HFFc6 (cell line): Measurements from ENCODE around the gene RBM45. TPM values are rescaled to one million over a fixed set of nuclear protein-coding genes. Genes with fewer than 3 reads are reported as not detected.

Source experiments
- DNase-seq: peaks from one replicate; pipeline ENCODE4 v3.0.0-alpha.2; 2018
- H3K27ac Mint-ChIP-seq: 2 replicates; pipeline ENCODE4 v1.8.0; 2020; ENCODE audit warnings: mild to moderate bottlenecking, mixed read lengths
- H3K27me3 Mint-ChIP-seq: 2 replicates; pipeline ENCODE4 v1.8.0; 2021; ENCODE audit warnings: mild to moderate bottlenecking, moderate library complexity, mixed read lengths; ENCODE audit not compliant: insufficient read depth
- H3K36me3 Mint-ChIP-seq: 2 replicates; pipeline ENCODE4 v1.8.0; 2021; ENCODE audit warnings: low read depth, mixed read lengths
- H3K4me1 Mint-ChIP-seq: 2 replicates; pipeline ENCODE4 v1.8.0; 2020; ENCODE audit warnings: low read depth, mixed read lengths
- H3K4me3 Mint-ChIP-seq: 2 replicates; pipeline ENCODE4 v1.8.0; 2020; ENCODE audit warnings: mild to moderate bottlenecking, moderate library complexity, mixed read lengths
- H3K9me3 Mint-ChIP-seq: 2 replicates; pipeline ENCODE4 v1.8.0; 2020; ENCODE audit warnings: mild to moderate bottlenecking, mixed read lengths
- total RNA-seq, 6 experiments: library from RNA; stranded (reverse); fragmentation: NEBNext Ultra II Directional; extraction: Animal tissue kit (Norgen Biotek cat#: 25700); gene quantifications; 2 replicates in 1 of 6; 3 replicates in 5 of 6; pipeline ENCODE4 v1.2.3, GENCODE V29; 2021
- TF ChIP-seq, protein P1 (sequence below): fragments of 200-600 bp; sonication (generic); IDR thresholded peaks from 2 replicates; pipeline ENCODE4 v1.5.0; 2021; ENCODE audit warnings: antibody characterized with exemption, mild to moderate bottlenecking

RBM45 gene
- total RNA-seq, 6 experiments from 2014 or later, result 13.8 to 16.6 (median 14.9) TPM

DNA sequence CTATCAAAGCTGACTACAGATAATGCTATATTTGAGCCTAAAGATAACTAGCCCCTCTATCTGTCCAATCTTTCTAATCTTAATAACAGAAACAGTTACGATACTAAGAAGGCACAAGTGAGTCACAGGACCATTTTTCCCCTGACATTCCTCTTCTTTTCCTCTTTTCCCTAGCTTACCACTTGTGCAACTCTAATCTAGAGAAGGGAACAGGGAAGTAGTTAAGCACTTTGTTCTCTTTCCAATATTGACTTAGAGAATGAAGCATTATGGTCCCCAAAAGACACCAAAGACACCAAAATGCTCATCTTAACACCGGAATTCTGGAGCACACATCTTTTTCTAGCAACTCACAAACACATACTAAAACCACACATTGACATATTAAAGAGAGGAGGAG is 41.4 kb upstream of the RBM45 start:
- H3K4me3 Mint-ChIP-seq, result peak overlapping the region; percentile 63
- peak; percentile 3 for DNase-seq
- peaks cover 78% of the 10 kb centered on the region for H3K4me1 Mint-ChIP-seq
- no peaks in the 10 kb centered on the region for H3K36me3 Mint-ChIP-seq
- no peaks in the 10 kb centered on the region for H3K9me3 Mint-ChIP-seq
- no peaks in the 10 kb centered on the region; the same call in 1 of the 2 replicates for H3K27me3 Mint-ChIP-seq
- TF ChIP-seq, protein P1, sequence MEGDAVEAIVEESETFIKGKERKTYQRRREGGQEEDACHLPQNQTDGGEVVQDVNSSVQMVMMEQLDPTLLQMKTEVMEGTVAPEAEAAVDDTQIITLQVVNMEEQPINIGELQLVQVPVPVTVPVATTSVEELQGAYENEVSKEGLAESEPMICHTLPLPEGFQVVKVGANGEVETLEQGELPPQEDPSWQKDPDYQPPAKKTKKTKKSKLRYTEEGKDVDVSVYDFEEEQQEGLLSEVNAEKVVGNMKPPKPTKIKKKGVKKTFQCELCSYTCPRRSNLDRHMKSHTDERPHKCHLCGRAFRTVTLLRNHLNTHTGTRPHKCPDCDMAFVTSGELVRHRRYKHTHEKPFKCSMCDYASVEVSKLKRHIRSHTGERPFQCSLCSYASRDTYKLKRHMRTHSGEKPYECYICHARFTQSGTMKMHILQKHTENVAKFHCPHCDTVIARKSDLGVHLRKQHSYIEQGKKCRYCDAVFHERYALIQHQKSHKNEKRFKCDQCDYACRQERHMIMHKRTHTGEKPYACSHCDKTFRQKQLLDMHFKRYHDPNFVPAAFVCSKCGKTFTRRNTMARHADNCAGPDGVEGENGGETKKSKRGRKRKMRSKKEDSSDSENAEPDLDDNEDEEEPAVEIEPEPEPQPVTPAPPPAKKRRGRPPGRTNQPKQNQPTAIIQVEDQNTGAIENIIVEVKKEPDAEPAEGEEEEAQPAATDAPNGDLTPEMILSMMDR, result no peak
- H3K27ac Mint-ChIP-seq, result peak overlapping the region; percentile 20

DNA sequence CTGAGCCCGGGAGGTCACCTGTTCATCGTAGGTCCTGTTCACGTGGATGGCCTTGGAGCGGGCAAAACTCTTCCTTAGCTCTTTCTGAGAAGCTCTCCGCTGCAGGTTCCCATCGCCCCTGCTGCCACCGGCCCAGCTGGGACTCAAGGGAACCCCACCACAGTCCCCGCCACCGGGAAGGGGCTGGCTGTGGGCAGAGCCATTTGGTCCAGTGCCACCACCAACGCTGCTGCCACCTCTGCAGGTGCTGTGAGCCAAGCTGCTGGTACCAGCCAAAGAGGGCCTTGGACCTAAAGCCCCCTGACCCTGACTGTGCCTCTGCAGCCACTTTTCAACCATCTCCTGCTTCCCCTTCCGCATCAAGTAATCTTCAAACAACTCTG is 40.2 kb upstream of the RBM45 start:
- H3K4me1 Mint-ChIP-seq, result peaks cover 72% of the 10 kb centered on the region
- no peaks in the 10 kb centered on the region for H3K9me3 Mint-ChIP-seq

DNA sequence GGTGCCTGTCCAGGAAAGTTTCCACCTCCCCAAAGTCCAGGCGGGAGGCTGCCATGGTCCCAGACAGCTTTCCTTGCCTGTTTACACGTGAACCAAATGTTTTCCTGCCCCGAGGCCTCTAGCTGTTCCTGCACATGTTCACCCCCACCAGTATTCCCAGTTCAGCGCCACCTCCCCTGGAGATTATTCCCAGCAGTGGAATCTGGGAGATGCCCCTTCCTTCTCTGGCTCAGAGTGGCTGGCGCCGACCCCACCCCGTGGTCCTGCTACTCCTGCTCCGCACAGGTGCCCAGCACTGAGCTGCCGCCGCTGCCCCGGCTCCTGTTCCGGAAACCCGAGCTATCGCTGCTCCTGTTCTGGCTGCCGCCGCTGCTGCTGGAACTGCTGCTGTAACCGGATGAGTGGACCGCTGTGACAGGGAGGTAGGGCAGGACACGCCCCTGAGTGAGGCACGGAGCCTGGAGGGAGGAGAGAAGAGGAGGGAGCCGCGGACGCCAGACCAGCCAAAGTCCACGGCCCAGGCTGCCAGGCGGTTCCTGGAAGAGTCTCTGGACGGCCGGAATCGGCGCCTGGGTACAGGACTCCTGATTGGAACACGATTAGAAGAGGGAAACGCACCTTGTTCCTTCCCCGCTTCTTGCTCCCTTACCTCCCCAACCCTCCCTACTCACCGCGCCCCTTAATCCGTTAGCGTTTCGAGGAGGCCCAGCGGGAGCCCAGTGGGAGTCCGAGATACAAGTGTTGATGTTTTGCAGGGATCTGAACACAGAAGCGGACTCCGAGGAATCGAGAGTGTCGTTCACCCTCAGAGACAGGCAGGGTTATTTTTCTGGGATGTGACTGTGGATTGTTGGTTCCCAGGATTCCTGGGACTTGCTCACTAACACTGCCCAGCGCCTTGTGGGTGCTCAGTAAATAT is 39.6 kb upstream of the RBM45 start, which contains the start of gene PDE11A:
Gene PDE11A (minus strand): TSS at position 395 of the 919 bp plus-strand sequence. CDS start 340 bp downstream, at position 55.
- Mint-ChIP-seq H3K4me3 (peak within 1 kb of the TSS; percentile 88), H3K27ac (peak within 1 kb of the TSS; percentile 91), H3K27me3 (no peaks in the 10 kb centered on the region; the same call in 1 of the 2 replicates), H3K36me3 (no peaks in the 10 kb centered on the region), H3K4me1 (peaks cover 66% of the 10 kb centered on the region), H3K9me3 (no peaks in the 10 kb centered on the region)
- DNase-seq, result peak; percentile 92
- TF ChIP-seq, protein P1, result no peak

More for the DNA sequence above, 40.2 kb upstream of the RBM45 start:
- H3K27ac Mint-ChIP-seq, result peak overlapping the region; percentile 91
- peak overlapping the region; percentile 88 for H3K4me3 Mint-ChIP-seq
- DNase-seq, result no peak
- H3K36me3 Mint-ChIP-seq, result no peaks in the 10 kb centered on the region
- TF ChIP-seq, protein P1, result no peak
- H3K27me3 Mint-ChIP-seq, result no peaks in the 10 kb centered on the region; the same call in 1 of the 2 replicates

DNA sequence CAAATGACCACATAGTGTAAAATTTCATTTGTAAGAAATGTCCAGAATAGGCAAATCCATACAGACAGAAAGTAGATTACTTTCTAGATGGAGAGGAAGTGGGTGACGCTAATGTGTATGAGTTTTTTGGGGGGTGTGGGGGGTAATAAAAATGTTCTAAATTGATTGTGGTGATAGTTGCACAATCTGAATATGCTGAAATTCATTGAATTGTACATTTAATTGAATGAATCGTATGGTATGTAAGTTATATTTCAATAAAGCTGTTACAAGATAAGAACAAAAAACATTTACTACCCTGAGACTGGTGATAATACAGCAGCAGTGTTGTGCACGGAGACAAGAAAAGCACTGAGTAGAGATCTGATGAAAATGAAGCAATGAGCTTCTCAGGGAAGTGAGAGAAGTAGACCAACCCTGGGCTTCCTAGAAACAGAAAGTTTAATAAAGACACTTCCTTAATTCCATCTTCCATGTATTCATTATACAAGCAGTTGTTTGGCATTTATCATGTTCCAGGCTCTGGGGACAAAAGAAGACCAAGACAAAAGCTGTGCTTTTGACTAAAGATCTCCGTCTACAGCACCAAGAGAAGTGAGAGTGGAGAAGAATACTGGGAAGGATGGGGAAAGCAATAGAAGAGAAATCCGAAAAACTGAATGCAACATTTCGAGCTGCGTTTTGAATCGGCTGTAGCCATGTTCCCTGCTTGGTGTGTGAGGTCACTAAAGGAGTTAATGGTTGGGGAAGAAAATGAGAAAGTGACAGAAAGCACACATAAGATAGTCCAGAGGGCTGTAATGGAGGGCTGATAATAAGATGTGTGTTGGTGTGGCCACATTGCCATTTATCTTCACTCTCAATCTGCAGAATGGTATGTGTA is 37.9 kb upstream of the RBM45 start:
- H3K27me3 Mint-ChIP-seq, result no peaks in the 10 kb centered on the region
- 0 out of 2 replicates have a peak overlapping the region, but pooled peaks have one; percentile 0 for H3K4me3 Mint-ChIP-seq
- H3K4me1 Mint-ChIP-seq, result peaks cover 56% of the 10 kb centered on the region
- TF ChIP-seq, protein P1, result no peak
- no peaks in the 10 kb centered on the region for H3K9me3 Mint-ChIP-seq
- H3K27ac Mint-ChIP-seq, result peak overlapping the region; percentile 23; the same call in 1 of the 2 replicates
- no peaks in the 10 kb centered on the region for H3K36me3 Mint-ChIP-seq
- DNase-seq, result peak; percentile 25

DNA sequence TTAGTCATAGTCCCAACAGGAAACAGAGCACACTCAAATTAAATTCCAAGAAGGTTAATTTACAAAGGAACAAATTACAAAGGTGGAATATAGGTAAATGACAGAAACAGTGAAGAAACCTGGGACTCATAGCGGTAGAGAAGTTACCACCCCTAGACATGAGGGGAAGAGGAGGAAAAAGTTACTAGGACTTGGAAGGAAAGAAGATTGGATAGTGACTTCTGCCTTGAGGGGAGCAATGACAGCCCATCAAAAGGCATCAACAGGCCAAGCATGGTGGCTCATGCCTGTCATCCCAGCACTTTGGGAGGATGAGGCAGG is 37.3 kb upstream of the RBM45 start:
- no peak for DNase-seq
- TF ChIP-seq, protein P1, result no peak
- H3K9me3 Mint-ChIP-seq, result no peaks in the 10 kb centered on the region
- H3K4me1 Mint-ChIP-seq, result peaks cover 50% of the 10 kb centered on the region
- peak overlapping the region; percentile 23; the same call in 1 of the 2 replicates for H3K27ac Mint-ChIP-seq
- no peaks in the 10 kb centered on the region for H3K36me3 Mint-ChIP-seq
- no peaks in the 10 kb centered on the region; the same call in 1 of the 2 replicates for H3K27me3 Mint-ChIP-seq
- 0 out of 2 replicates have a peak overlapping the region, but pooled peaks have one; percentile 0 for H3K4me3 Mint-ChIP-seq
